COR-L47 (cell line): ENCODE measurements around the gene ACAA2.

Experiments
- DNase-seq: peaks from one replicate; lab custom pipeline; 2025; lab: John Stamatoyannopoulos, UW

The ACAA2 gene, protein sequence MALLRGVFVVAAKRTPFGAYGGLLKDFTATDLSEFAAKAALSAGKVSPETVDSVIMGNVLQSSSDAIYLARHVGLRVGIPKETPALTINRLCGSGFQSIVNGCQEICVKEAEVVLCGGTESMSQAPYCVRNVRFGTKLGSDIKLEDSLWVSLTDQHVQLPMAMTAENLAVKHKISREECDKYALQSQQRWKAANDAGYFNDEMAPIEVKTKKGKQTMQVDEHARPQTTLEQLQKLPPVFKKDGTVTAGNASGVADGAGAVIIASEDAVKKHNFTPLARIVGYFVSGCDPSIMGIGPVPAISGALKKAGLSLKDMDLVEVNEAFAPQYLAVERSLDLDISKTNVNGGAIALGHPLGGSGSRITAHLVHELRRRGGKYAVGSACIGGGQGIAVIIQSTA

DNA sequence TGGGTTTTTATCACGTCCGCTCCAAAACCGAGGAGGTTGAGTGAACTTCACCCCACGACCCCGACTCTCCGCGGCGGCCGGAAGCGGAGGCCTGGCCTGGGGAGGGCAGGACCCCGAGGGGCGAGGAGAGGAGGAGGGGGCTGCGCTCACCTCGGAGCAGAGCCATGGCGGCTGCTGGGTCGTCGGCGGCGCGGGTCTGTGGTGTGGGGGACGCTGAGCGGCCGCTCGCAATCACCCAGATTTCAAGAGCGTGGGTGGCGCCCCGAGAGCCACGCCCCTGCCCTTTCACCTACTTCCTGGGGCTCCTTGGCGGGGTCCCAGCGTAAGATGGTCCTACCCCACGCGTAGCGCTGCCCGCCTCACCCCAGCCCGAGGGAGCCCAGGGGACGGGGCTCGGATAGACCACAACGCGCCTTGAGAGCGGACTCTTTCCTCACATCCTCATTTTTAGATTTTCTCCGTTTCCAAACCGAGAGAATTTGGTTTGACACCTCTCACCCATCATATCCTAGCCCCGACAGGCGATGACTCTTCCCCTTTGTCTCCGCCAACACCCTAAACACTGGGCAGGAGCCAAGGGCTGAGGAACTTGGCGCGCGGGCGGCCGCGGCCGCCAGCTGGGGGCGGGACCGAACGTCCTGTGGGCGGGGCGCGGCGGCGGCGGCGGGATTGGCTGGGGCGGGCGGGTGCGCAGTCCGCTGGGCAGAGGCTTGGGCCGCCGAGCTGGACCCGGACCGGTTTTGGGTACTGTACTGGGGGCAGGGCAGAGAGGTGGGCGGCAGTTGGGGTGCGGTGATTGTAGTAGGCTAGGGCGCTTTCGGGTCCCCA lies at the start of gene ACAA2:
ACAA2 (minus strand) TSS at position 215 of the 828 bp plus-strand sequence; CDS start at position 166, 49 bp downstream.
- DNase-seq, result peak; percentile 79

DNA sequence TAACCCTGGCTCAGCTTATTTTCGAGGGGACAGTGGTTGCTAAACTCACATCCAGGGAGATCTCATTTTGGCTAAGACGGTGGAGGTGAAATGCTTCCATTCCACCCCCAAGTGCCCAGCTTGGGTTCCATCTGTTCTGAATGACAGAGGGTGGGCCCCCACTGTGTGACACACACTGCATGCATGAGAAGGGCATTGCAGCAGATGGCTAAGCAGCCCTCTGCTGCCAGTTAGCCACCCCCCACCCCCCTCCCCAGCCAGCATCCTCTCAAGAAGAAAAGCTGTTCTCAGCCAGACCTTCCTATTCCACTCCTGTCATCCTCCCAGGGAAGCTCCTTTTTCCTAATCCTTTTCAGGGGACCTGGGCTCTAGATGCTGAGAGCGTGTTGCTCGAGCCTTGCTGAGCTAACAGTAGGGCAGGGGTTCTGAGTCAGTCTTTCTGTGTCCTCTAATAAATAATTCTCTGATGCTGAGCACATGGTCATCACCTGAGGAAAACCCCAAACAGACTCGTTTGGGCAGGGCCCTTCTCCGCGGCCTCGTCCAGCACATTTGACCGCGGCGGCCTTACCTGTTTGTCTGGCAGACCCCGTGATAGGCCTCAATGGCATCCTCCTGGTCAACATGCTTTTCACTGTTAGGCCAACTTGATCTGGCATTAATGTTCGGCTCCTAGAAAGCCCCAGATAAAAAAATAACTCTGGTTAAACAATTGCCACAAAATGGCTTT lies 49.5 kb upstream of the ACAA2 start:
- DNase-seq, result no peak

DNA sequence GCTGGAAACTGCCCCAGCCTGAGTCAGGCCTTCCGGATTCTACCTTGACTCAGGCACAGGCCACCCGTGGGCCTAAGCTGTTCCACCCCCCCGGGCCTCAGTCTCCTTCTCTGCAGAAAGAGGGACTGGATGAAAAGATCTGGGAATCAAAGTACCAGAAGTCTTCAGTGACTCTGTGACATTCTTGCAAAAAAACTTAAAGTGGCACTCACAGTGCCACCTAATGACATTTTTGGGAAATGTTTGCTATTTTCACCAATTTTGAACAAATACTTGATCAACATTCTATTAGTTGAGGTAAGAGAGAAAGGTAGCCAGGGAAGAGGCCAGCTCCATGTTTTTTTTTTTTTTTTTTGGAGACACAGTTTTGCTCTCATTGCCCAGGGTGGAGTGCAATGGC lies 48.3 kb upstream of the ACAA2 start:
- DNase-seq, result no peak

DNA sequence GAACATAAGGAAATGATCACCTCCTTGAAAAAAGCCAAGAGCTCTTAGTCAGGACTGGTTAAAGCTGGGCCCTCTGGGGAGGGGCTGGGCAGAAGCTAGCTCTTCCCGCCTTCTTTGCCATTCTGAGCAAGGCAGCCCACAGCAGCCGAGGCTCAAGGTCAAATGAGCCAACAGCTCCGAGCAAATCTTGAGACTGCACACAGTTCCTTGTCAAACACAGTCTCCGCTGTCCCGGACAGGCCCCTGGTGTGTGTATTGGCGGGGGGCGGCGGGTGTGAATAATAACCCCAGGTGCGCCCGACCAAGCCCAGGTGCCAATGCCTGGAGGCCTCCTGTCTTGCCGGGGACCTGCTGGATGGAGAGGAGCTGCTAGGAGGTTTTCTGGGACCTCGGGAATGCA lies 46.4 kb upstream of the ACAA2 start:
- DNase-seq, result no peak

DNA sequence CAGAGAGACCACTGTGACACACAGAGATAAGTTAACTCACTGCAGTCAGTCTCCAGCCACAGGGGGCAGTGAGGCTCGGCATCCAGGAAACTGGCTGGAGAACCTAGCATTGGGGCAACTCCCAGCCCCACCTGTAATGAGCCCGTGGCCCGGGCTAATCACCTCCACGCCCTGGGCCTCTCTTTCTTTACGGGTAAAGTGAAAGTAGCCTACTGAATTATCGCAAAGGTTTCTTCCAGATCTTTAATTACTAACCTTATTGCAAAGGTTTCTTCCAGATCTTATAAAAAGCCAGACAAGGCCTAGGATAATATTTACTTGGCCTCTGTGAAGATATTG lies 45.7 kb upstream of the ACAA2 start:
- DNase-seq, result no peak

DNA sequence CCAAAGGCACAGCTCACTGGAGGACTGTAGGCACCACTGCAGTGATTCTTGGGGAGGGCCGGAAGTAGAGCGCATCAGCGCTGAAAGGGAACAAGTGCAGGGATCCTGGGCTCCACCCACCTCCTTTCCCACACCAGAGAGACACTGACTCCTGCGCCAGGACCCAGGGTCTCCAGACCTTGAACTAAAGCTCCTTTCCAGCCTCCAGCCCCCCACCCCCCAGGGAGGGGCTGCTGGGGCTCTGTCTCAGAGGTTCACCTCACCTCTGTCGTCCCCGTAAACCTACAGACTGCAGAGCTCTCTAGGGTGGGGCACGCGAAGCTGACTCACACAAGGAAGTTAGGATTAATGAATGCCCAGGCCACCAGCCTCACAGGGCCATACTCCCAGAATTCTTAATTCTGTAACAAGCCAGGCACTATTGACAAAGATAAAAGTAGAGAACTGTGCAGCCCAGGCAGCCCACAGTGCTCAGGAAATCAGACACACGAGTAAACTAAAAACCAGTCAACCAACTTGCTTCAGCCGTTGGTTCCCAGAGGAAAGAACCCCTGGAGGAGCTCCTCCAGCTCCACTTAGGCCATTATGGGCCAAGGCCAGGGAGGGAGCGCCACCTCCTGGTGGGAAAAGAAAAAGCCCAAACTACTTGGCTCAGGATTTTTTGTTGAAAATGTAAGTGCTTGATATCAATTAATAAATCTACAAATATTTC lies 45.1 kb upstream of the ACAA2 start:
- peak; percentile 72 for DNase-seq

DNA sequence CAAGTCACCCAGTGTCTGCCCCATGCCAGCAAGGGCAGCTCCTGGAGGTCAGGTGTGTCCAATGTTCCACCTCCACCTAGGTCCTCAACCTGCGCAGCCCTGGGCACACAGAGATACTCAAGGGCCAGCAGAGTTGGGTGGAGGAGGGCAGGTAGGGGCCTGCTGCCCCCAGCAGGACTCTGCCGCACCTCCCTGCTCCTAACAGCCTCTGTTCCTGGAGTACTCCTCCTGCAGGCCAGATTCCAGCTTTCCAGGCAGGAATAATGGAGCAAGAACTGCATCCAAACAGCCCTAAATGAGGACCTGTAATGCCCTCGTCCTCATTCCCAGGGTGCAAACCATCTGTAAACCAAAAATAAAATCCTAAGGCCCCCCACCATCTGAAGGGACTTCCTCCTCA lies 44.4 kb upstream of the ACAA2 start:
- DNase-seq, result no peak

DNA sequence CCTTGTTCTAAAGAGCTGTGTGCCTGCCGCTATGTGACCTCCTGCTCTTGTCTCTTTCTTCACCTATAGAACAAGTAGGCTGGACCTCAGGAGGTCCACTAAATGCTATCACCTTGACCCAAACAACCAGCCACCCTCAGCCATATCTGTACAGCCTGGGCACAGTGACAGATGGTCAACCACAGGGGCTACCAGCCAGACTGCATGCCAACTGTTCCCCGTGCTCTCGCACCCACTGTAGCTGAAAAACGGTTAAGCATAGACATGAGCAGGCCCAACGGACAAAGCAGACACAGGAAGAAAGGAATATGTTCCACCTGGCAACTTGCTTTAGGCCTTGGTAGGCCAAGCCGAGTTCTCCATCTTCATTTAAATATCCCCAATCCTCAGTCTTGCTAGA lies 43.2 kb upstream of the ACAA2 start:
- DNase-seq, result no peak

DNA sequence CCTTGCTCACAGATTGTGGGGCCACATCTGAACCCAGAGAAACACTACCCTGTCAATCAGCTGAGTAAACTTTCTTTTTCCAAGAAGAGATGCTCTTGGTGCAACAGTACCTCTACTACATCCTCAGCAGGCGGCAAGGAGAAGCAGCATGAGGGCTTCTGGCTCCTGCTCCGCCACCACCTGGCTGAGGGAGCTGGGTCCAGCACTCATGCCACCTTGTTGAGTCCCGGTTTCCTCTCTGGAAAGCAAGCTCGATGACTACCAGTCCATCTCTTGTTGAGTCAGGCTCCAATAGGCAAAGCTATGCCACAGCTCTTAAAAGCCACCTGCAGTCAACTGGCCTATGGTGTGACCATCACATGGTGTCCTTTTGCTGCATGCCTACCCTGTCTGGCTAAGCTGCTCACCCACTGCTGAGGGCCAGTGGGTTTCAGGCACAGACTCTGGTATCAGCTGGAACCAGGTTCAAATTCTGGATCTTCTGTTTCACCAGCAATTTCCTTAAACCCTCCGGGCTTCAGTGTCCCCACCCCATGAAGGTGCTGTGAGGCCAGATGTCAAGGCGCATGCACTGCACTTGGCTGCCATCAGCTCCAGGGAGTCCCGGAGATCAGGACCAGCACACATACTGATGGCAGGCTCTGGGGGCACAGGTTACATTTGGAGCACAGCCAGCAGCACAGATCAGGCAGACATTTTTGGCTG lies 42.5 kb upstream of the ACAA2 start:
- no peak for DNase-seq

DNA sequence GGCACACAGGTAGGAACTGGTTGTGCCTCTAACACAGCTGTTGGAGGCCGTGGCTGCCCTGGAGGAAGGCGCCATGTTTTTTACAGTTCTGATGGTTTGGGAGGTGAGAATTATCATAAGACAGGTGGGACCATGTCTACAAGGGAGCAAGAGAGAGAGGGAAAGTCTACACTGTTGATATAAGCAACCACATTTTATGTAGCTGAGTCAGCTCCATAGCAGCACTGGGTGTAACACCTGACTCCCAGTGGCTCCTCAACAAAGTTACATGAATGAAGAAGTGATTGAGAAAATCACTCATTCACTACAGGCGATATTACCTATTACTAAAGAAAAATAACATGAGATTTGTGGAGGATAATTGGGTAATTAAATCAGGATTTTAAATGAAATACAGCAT lies 41.3 kb upstream of the ACAA2 start:
- DNase-seq, result no peak

DNA sequence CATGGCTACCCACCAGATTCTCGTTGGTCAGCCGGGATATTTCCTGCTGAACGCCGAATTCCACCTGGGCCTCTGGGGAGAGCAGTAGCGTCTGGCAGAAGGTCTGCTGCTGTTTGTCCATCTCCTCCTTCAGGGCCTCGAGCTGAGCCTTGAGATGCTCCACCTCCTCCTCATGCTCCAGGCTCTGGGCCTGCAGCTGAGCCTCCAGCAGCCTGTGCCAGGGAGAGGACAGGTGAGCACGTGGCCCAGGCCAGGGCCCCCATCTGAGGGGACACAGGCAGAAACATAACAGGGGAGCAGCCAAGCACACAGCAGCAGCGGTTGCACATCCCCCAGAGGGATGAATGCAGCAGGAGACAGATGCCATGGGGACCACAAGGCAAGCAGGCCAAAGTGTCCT lies 40.1 kb upstream of the ACAA2 start:
- no peak for DNase-seq

DNA sequence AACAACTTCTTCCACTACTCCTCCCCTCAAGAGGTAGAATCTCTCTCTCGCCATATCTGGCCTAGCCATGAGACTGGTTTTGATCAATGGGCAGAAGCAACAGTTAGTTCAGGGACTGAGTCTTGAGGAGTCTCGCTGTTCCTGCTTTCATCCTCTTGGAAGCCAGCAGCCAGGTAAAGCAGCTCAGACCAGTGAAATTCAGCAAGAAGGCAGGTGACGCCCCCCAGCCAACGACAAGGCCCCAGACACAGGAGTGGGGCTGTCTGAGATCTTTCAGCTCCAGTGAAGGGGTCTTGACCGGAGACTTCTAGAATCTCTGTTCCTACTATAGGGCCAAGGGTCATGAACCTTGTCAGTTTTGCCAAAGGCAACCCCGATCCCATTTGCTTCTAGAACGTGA lies 39.7 kb upstream of the ACAA2 start:
- no peak for DNase-seq

DNA sequence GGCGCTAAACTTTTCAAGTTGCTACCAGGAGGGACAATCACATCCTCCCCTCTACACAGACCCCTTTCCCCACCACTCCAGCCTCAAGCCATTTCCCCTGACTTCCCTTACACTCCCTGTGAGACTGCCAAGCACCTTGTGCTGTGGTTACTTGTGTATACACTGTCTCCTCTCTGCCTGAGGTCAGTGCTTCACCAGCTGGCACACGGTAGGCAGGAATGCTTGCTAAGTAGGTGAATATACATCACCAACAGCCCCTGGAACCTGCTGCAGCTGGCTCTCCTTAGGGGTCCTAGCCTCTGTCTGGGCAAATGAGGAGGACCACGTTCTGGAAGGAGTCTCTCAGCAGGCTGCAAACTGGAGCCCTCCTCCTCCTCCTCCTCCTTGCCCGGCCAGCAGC lies 38.3 kb upstream of the ACAA2 start:
- peak; percentile 23 for DNase-seq

DNA sequence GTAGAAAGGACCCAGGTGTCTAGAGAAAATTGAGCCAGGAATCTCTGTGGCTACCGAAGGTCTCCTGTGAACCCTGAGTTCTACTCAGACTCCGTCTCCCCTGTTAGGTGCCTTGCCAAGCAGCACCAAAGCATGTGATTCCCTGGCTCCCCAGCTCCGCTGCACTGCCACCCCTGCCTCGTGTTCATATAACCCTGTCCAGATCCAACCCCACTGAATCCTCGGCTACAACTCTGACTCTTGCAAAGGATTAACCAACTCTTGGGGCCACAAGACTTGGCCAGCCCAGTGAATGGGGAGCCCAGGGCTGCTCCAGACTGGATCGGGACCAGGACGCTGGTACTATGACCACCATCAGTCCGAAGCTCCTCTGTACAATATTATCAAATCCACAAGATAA lies 37.3 kb upstream of the ACAA2 start:
- no peak for DNase-seq

DNA sequence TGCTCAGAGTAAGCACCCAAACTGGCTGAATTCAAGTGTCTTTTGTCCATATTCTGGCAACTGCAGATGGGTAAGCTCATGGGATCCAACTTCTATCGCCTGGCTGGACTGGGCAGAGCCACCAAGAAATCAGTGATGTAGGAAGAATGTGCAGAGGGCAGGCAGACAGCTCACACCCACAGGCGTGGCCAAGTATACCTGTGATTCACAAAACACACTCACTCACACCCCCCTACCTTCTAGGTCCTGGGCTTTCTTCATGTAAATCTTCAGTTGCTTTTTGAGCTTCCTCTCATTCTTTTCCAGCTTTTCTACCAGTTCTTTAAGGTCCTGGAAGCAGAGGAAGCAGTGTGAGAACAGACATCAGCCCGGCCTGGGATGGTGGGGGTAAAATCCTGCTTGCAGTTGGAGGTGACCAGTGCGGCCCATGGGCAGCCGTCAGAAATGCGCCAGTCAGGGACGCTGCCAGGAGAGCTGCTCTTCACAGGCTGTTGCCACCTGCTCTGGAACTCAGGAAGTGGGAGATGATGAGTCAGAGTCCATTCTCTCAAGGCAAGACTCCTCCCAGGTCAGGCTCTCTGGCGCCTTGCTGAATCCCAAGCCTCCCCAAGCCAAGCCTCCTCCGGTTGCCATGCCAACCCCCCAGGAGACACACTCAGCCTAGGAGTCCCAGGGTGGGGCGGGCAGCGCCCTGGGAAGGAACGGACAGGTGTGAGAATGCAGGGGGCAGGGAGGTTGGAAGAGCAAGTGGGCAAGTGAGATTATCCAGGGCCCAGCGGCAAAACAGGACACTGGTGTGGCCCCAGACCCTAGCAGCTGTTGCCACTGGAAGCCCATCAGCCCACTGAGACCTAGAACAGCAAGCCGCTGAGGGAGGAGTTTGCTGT lies 36.2 kb upstream of the ACAA2 start:
- peak; percentile 99 for DNase-seq

DNA sequence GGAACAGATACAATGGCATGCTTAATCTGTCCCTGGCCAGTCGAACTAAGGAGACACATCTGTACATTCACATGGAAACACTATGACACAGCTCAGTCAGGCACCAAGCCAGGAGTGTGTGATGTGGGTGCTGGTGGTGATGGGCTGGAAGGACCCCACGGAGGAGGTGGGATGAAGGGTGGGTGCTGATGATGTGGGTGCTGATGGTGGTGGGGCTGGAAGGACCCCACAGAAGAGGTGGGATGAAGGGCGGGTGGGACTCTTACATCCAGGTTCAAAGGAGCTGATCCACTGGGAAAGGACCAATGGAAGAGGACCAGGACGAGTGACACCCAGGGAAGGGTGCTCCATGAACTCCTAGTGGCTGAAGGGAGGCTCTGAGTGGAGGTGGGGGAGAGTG lies 34.8 kb upstream of the ACAA2 start:
- no peak for DNase-seq

DNA sequence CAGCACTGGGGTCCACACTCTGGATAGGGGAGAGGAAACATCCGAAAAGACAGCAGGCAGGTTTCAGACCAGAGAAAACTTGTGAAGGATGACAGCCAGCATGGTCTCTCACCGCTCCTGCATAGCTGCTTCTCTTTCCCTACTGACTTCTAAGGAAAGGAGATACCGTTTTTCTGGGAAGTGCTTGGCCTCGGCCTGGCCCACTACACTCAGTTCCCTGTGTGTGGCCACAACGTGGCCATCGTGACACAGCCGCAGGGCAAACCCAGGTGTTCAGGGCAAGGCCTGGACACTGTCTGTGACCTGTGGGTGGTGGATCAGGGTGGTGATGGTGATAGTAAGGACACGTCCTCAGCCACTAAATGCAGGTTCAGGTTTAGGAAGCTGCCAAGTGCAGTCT lies 34.2 kb upstream of the ACAA2 start:
- no peak for DNase-seq

DNA sequence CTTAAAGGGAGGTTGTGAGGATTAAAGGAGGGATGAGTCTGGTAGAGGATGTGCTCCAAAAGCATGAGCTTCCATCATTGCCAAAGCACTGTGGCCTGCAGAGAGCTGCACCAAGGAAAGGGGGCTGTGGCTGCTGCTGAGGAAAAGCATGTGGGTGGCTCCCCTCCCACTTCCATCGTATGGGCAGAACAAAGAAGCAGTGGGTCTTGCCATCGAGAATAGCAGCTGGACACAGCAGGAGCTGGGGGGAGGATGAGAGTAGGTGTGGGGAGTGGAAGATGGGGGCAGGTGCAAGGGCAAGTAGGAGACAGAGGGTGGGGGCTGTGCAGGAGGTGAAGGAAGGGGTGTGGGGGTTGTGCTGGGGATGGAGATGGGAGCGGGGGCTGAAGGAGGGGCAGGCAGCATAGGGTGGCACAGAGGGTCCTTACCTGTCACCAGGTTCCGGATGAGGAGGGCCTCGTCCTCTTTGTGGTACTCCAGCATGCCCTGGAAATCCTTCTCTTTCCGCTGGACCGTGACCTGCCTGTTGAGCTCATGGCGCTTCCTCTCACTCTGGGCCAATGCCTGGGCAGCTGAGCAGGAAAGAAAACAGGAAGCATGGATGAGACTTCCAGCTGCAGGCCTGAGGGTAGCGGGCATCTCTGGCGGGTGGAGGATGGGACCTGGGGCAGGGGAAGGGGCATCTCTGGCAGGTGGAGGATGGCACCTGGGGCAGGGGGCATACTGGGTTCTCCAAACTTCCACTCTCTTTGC lies 33.6 kb upstream of the ACAA2 start:
- DNase-seq, result peak; percentile 66

DNA sequence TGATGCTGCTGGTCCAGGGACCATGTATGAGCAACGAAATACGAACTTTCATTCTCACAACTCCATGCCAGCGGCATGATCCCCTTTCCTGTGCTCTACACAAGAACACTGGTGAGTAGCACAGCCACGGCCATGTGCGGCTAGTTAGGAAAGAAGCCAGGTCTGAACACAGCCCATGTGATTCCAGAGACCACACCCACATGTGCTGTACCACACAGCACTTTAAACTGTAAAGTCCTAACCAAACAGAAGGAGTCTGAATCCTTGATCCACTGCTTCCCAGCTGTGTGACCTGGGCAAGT lies 33.0 kb upstream of the ACAA2 start:
- DNase-seq, result no peak
